HCT116 (cell line): ENCODE measurements around the gene SCN2A.

Source experiments
- CEBPB ChIP-seq: IDR thresholded peaks from 2 replicates; pipeline ENCODE4 v1.6.1; 2012; ENCODE audit warnings: low read depth
- ELF1 ChIP-seq: IDR thresholded peaks from 2 replicates; pipeline ENCODE4 v1.6.1; 2012; ENCODE audit warnings: low read depth, borderline replicate concordance
- EZH2 ChIP-seq: fragments of 200-600 bp; sonication (generic); IDR thresholded peaks from 2 replicates; pipeline ENCODE4 v1.6.1; 2017; ENCODE audit warnings: antibody characterized with exemption, mixed run types
- POLR2A ChIP-seq: IDR thresholded peaks from 2 replicates; pipeline ENCODE4 v1.7.0; 2011; ENCODE audit warnings: borderline replicate concordance; ENCODE audit not compliant: insufficient read depth, insufficient read length; ENCODE audit errors: extremely low read depth
- POLR2AphosphoS5 ChIP-seq: IDR thresholded peaks from 2 replicates; pipeline ENCODE4 v1.6.1; 2011; ENCODE audit warnings: mild to moderate bottlenecking, low read depth, low read length, moderate library complexity
- RAD21 ChIP-seq: IDR thresholded peaks from 2 replicates; pipeline ENCODE4 v1.6.1; 2012; ENCODE audit warnings: low read depth, mild to moderate bottlenecking
- SIN3A ChIP-seq: IDR thresholded peaks from 2 replicates; pipeline ENCODE4 v1.6.1; 2012; ENCODE audit warnings: low read depth
- SP1 ChIP-seq: IDR thresholded peaks from 2 replicates; pipeline ENCODE4 v1.6.1; 2012; ENCODE audit warnings: low read depth
- TCF7L2 ChIP-seq: IDR thresholded peaks from 2 replicates; pipeline ENCODE4 v1.7.0; 2011; ENCODE audit warnings: borderline replicate concordance, inconsistent platforms; ENCODE audit not compliant: insufficient read depth, insufficient read length; ENCODE audit errors: extremely low read depth
- YY1 ChIP-seq: IDR thresholded peaks from 2 replicates; pipeline ENCODE4 v1.6.1; 2011; ENCODE audit warnings: low read length, low read depth, moderate library complexity, mild to moderate bottlenecking; ENCODE audit not compliant: insufficient replicate concordance; ENCODE audit errors: extremely low read depth
- ZNF274 ChIP-seq: fragments of 200-500 bp; sonication (Bioruptor generic); IDR thresholded peaks from 2 replicates; pipeline ENCODE4 v1.6.1; 2014; ENCODE audit warnings: mild to moderate bottlenecking, low read depth, low read length, inconsistent platforms
- TF ChIP-seq, protein P1 (sequence below), 3 experiments: fragments of 200-600 bp in 1 of 3; sonication (generic) in 1 of 3; IDR thresholded peaks in 2 of 3; conservative IDR thresholded peaks in 1 of 3; 2 replicates each; pipeline ENCODE4 v1.5.1; 2012 to 2017; ENCODE audit warnings: low read depth in 2 of 3, low read length in 2 of 3, antibody characterized with exemption in 1 of 3, borderline replicate concordance in 1 of 3, control low read depth in 1 of 3, mild to moderate bottlenecking in 1 of 3, mixed read lengths in 1 of 3, mixed run types in 1 of 3, moderate library complexity in 1 of 3; ENCODE audit not compliant: insufficient read depth in 1 of 3
- TF ChIP-seq, protein P2 (sequence below): IDR thresholded peaks from 2 replicates; pipeline ENCODE4 v1.6.1; 2012; ENCODE audit warnings: low read depth
- TF ChIP-seq, protein P3 (sequence below): IDR thresholded peaks from 2 replicates; pipeline ENCODE4 v1.6.1; 2012

DNA sequence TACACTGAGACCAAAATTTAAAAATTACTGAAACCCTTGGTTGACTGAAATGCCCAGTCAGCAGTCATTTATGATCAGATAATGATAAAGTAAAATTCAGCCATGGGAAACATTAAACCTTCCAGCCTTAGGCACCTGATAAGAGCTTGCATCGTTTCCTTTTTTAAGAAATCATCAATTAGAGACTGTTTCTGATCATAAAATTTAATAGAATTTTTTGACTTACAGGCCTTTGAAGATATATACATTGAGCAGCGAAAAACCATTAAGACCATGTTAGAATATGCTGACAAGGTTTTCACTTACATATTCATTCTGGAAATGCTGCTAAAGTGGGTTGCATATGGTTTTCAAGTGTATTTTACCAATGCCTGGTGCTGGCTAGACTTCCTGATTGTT, 130.7 kb downstream of the SCN2A start:
- TF ChIP-seq POLR2A (no peak), CEBPB (no peak), EZH2 (no peak), ELF1 (no peak), SP1 (no peak), YY1 (no peak), ZNF274 (no peak), TCF7L2 (no peak), POLR2AphosphoS5 (no peak), RAD21 (no peak), SIN3A (no peak)
- TF ChIP-seq, protein P1, sequence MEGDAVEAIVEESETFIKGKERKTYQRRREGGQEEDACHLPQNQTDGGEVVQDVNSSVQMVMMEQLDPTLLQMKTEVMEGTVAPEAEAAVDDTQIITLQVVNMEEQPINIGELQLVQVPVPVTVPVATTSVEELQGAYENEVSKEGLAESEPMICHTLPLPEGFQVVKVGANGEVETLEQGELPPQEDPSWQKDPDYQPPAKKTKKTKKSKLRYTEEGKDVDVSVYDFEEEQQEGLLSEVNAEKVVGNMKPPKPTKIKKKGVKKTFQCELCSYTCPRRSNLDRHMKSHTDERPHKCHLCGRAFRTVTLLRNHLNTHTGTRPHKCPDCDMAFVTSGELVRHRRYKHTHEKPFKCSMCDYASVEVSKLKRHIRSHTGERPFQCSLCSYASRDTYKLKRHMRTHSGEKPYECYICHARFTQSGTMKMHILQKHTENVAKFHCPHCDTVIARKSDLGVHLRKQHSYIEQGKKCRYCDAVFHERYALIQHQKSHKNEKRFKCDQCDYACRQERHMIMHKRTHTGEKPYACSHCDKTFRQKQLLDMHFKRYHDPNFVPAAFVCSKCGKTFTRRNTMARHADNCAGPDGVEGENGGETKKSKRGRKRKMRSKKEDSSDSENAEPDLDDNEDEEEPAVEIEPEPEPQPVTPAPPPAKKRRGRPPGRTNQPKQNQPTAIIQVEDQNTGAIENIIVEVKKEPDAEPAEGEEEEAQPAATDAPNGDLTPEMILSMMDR (IDR thresholded peaks at IDR 0.05 in 2 of 3, conservative IDR thresholded peaks at IDR 0.05 in 1 of 3; ENCODE audit: borderline replicate concordance in 1 of 3, insufficient read depth in 1 of 3, low read depth in 2 of 3, low read length in 2 of 3) = no peak
- TF ChIP-seq, protein P2, sequence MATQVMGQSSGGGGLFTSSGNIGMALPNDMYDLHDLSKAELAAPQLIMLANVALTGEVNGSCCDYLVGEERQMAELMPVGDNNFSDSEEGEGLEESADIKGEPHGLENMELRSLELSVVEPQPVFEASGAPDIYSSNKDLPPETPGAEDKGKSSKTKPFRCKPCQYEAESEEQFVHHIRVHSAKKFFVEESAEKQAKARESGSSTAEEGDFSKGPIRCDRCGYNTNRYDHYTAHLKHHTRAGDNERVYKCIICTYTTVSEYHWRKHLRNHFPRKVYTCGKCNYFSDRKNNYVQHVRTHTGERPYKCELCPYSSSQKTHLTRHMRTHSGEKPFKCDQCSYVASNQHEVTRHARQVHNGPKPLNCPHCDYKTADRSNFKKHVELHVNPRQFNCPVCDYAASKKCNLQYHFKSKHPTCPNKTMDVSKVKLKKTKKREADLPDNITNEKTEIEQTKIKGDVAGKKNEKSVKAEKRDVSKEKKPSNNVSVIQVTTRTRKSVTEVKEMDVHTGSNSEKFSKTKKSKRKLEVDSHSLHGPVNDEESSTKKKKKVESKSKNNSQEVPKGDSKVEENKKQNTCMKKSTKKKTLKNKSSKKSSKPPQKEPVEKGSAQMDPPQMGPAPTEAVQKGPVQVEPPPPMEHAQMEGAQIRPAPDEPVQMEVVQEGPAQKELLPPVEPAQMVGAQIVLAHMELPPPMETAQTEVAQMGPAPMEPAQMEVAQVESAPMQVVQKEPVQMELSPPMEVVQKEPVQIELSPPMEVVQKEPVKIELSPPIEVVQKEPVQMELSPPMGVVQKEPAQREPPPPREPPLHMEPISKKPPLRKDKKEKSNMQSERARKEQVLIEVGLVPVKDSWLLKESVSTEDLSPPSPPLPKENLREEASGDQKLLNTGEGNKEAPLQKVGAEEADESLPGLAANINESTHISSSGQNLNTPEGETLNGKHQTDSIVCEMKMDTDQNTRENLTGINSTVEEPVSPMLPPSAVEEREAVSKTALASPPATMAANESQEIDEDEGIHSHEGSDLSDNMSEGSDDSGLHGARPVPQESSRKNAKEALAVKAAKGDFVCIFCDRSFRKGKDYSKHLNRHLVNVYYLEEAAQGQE = no peak
- TF ChIP-seq, protein P3, sequence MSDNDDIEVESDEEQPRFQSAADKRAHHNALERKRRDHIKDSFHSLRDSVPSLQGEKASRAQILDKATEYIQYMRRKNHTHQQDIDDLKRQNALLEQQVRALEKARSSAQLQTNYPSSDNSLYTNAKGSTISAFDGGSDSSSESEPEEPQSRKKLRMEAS = no peak
